NCI-H146 (cell line): ENCODE data around the gene C9orf57.
"Not testable (repeated sequence)": the region's sequence is repeated elsewhere in the genome, so short reads cannot be mapped to it uniquely, and the experiment has no call there.

Experiments
- DNase-seq: peaks from one replicate; lab custom pipeline; 2025; lab: John Stamatoyannopoulos, UW

Gene C9orf57

GRCh38 chr9:72023596-72023995 lies 36.8 kb downstream of the C9orf57 start:
- no peak for DNase-seq

DNA sequence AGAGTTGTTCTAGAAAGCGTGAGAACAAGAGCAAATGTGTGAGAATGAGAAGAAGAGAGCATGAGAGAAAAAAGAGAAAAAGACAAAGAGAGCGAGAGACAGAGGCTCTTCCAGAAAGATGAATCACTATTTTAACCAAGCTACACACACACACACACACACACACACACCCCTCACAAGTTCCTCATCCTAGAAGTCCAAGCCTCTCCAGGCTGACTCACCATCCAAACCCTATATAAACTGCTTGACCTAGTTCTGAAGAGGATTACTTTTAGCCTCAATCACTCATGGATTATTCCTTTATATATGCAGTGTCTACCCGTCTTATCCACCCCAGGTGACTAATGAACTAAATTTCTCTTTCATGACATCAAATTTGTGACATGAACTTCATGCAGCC lies 37.6 kb downstream of the C9orf57 start:
- no peak for DNase-seq

DNA sequence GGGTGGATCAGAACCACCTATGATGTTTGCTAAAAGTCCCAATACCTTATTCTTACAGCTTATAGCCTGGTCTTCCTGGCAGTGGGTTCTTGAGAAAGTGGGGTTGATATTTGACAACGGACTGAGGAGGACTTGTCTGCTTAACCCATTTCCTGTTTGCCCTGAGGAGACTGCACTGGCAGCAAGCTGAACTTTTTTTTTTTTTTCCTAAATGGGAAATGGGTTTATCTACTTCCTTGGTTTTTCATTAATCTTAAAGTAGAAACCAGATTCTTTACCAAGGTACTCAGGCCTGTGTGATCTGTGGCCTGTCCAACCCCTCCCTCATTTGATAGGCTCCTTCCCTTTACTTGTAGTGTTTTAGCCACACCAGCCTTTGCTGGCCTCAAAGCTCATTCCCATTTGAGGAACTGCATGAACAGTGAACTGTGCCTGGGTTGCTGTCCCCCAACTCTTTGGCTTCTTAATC lies 47.1 kb downstream of the C9orf57 start:
- DNase-seq = no peak

GRCh38 chr9:72012646-72013045 lies 47.8 kb downstream of the C9orf57 start:
- DNase-seq = no peak

- not testable (repeated sequence) for DNase-seq
Observed at GRCh38 chr9:72007726-72008125, 52.7 kb downstream of the C9orf57 start.

GRCh38 chr9:72006501-72006900 lies 53.9 kb downstream of the C9orf57 start:
- no peak for DNase-seq

DNA sequence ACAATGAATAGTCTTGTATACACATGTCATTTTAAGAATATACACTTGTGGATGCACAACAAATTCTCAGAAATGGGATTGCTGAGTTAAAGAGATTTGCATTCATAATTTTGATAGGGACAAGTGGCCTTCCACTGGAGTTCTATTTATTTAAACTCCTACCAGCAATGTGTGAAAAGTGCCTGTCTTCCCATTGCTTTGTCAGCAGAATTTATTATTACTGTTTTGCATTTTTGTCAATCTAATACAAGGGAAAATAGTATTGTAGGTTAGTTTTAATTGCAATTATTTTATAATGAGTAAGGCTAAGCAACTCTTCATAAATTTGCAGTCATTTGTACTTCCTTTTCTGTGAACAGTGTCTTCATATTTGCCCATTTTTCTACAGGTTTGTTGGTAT lies 55.0 kb downstream of the C9orf57 start:
- no peak for DNase-seq
